ENCODE measurements around the gene GPRIN3. TPM values are rescaled to one million over a fixed set of nuclear protein-coding genes. Genes with fewer than 3 reads are reported as not detected.
"Not testable (repeated sequence)": the region's sequence is repeated elsewhere in the genome, so short reads cannot be mapped to it uniquely, and the experiment has no call there.

GPRIN3 gene
- total RNA-seq, 1 donor from 2014 or later = 34.2 TPM

GRCh38 chr4:89213382-89213701 lies 94.3 kb downstream of the GPRIN3 start:
- intact Hi-C loops (cut with DNase I) = no loop called here
- Histone ChIP-seq H3K27ac (no peak overlapping the region), H3K27me3 (ENCODE audit: low read depth) (no peaks in the 10 kb centered on the region), H3K4me1 (no peaks in the 10 kb centered on the region), H3K36me3 (no peaks in the 10 kb centered on the region), H3K4me3 (no peak overlapping the region), H3K9me3 (no peaks in the 10 kb centered on the region)
- TF ChIP-seq, protein P1, sequence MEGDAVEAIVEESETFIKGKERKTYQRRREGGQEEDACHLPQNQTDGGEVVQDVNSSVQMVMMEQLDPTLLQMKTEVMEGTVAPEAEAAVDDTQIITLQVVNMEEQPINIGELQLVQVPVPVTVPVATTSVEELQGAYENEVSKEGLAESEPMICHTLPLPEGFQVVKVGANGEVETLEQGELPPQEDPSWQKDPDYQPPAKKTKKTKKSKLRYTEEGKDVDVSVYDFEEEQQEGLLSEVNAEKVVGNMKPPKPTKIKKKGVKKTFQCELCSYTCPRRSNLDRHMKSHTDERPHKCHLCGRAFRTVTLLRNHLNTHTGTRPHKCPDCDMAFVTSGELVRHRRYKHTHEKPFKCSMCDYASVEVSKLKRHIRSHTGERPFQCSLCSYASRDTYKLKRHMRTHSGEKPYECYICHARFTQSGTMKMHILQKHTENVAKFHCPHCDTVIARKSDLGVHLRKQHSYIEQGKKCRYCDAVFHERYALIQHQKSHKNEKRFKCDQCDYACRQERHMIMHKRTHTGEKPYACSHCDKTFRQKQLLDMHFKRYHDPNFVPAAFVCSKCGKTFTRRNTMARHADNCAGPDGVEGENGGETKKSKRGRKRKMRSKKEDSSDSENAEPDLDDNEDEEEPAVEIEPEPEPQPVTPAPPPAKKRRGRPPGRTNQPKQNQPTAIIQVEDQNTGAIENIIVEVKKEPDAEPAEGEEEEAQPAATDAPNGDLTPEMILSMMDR (IDR thresholded peaks at IDR 0.05) = no peak
- no peak for ATAC-seq
- DNase-seq = no peak

- H3K4me3 ChIP-seq = no peak overlapping the region
- no peak for DNase-seq
These were observed 94.8 kb downstream of the GPRIN3 start for GRCh38 chr4:89212666-89213381.

GRCh38 chr4:89204624-89205023 lies 103.0 kb downstream of the GPRIN3 start:
- DNase-seq (no peak), ATAC-seq (no peak)
- Histone ChIP-seq H3K4me3 (no peak overlapping the region), H3K27ac (no peak overlapping the region), H3K4me1 (no peaks in the 10 kb centered on the region), H3K36me3 (no peaks in the 10 kb centered on the region), H3K9me3 (no peaks in the 10 kb centered on the region), H3K27me3 (ENCODE audit: low read depth) (no peaks in the 10 kb centered on the region)
- intact Hi-C loops (cut with DNase I) = no loop called here
- TF ChIP-seq, protein P1 (IDR thresholded peaks at IDR 0.05) = no peak

More at GRCh38 chr4:89212666-89213381, 94.8 kb downstream of the GPRIN3 start:
- intact Hi-C loops (cut with DNase I) = no loop called here
- no peak for ATAC-seq
- Histone ChIP-seq H3K9me3 (no peaks in the 10 kb centered on the region), H3K27me3 (ENCODE audit: low read depth) (no peaks in the 10 kb centered on the region), H3K27ac (no peak overlapping the region), H3K36me3 (no peaks in the 10 kb centered on the region), H3K4me1 (no peaks in the 10 kb centered on the region)
- TF ChIP-seq, protein P1 (IDR thresholded peaks at IDR 0.05) = no peak

DNA sequence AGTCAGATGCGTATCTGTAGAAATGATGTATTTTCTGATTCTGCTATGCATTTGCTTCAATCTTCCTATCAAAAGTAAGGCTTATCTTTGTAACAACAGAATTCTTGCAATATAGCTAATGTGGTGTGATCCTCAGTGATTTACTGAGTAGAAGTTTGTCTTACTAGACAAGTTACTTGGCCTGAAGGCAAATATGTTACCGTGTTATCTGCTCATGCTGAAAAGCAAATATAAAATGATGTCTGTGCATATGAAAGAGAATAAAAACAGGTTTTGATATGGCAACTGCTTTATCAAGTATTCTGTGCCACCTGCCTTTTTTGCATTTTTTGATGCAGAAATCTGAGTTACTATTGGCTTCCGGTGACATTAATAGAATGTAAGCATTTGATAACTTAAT lies 103.7 kb downstream of the GPRIN3 start:
- intact Hi-C loops (cut with DNase I) = no loop called here
- H3K27ac ChIP-seq = no peak overlapping the region
- H3K36me3 ChIP-seq = no peaks in the 10 kb centered on the region
- no peak for ATAC-seq
- no peak overlapping the region for H3K4me3 ChIP-seq
- no peak for DNase-seq
- H3K4me1 ChIP-seq = no peaks in the 10 kb centered on the region
- no peaks in the 10 kb centered on the region for H3K27me3 ChIP-seq (ENCODE audit: low read depth)
- TF ChIP-seq, protein P1 (IDR thresholded peaks at IDR 0.05) = no peak
- no peaks in the 10 kb centered on the region for H3K9me3 ChIP-seq

- intact Hi-C loops (cut with DNase I); H3K9me3 ChIP-seq; ATAC-seq; H3K27ac ChIP-seq; DNase-seq; H3K36me3 ChIP-seq; H3K4me1 ChIP-seq; H3K4me3 ChIP-seq; H3K27me3 ChIP-seq (ENCODE audit: low read depth): not testable (repeated sequence)
These were observed 108.2 kb downstream of the GPRIN3 start for GRCh38 chr4:89199394-89199793.

DNA sequence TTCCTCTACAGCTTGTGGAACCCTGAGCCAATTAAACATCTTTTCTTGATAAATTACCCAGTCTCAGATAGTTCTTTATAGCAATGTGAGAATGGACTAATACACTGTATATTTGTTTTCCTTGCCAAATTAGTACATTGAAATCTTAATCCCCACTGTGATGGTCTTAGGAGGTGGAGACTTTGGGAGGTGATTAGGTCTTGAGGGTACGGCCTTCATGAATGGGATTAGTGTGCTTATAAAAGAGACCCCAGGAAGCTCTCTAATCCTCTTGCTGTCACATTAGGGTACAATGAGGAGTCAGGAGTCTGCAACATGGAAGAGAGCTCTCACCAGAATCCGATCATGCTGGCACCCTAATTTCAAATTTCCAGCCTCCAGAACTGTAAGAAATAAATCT lies 109.7 kb downstream of the GPRIN3 start:
- Histone ChIP-seq H3K36me3 (no peaks in the 10 kb centered on the region), H3K27me3 (ENCODE audit: low read depth) (no peaks in the 10 kb centered on the region), H3K27ac (no peak overlapping the region), H3K4me3 (no peak overlapping the region), H3K4me1 (no peaks in the 10 kb centered on the region), H3K9me3 (no peaks in the 10 kb centered on the region)
- no peak for DNase-seq
- intact Hi-C loops (cut with DNase I) = no loop called here
- TF ChIP-seq, protein P1 (IDR thresholded peaks at IDR 0.05) = no peak
- ATAC-seq = no peak
